ENCODE results near the gene OR10J5.
"Not testable (repeated sequence)": the region's sequence is repeated elsewhere in the genome, so short reads cannot be mapped to it uniquely, and the experiment has no call there.

OR10J5 gene

DNA sequence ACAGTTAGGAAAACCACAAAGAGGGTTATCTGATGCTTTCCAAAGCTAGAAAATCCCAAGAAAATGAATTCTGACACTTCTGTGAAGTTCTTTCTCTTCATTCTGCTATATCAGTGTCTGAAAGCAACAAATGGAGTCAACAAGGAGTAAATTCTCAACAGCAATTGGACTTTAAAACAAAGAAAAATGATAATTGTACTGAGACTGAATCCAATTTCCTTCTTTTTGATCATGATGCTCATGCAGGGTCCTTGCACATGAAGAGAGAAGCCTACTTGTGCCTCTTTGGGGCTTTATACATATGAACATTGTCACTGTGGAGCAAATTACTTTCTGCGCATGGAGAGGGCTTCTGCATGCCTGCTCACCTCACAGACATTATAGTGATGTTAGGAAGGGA lies at the start of gene OR10J5:
OR10J5 (minus strand) TSS at position 101 of the 400 bp plus-strand sequence; CDS start at position 101, 0 bp downstream.
- DNase-seq (ENCODE audit: low read depth in 2 of 2) = no peak

DNA sequence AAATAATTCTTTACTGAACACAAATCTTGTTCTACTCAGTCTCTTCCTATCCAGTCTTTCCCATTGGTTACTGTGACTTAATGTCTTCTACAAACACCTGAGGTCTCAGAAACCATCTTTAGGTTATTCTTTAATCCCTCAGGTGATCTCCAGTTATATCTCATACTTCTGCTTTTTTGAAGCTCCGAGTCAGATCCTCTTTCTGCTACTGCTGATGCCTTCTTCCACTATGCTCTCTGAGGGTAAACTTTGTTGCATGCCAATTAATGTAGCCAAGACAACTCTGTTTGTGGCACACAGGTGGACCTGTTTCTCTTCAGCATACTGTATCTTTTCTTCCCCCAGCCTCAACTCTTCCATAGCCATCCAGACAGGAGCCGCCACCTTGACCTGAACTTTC lies 48.7 kb upstream of the OR10J5 start:
- DNase-seq (ENCODE audit: low read depth in 2 of 2) = no peak

- DNase-seq (ENCODE audit: low read depth in 2 of 2) = no peak
Measured at GRCh38 chr1:159581422-159581821, 45.6 kb upstream of the OR10J5 start.

GRCh38 chr1:159580340-159580739 lies 44.5 kb upstream of the OR10J5 start:
- no peak for DNase-seq (ENCODE audit: low read depth in 2 of 2)

DNA sequence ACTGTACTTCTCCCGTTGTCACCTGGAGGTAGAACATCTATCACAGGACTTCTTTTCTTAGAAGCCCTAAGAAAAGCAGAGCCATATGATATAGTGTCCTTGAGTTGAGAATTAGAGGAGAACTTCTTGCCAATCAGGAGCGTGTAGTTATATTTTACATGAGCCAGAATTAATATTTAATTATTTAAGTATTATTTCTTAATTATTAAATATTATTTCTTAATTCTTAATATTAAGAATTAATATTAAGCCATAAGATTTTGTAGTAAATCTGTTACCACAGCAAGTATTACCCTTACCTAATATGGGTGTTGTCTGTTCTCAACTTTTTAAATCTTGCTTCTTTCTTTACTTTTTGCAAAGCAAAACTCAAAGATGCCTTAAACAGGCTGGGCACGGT lies 41.6 kb upstream of the OR10J5 start:
- DNase-seq (ENCODE audit: low read depth in 2 of 2) = no peak

GRCh38 chr1:159562680-159563079 lies 26.9 kb upstream of the OR10J5 start:
- no peak for DNase-seq (ENCODE audit: low read depth in 2 of 2)

DNA sequence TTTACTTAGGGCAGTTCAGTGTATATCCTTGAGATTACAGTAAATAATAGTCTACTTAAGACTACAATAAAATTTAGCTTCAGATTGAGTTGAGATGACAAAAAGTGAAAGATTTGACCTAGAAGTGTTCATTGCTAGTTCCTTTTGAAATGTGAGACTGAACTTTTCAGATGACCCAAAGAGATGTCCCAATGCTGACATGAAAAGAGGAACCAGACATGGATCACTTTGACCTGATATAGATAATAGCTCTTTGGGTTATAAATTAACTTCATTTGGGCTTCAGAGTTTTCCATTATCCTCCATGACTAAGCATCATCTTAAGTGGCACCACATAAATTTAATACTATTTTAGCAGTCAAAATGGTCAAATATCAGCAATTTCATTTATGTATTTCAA lies 25.7 kb upstream of the OR10J5 start:
- no peak for DNase-seq (ENCODE audit: low read depth in 2 of 2)

DNA sequence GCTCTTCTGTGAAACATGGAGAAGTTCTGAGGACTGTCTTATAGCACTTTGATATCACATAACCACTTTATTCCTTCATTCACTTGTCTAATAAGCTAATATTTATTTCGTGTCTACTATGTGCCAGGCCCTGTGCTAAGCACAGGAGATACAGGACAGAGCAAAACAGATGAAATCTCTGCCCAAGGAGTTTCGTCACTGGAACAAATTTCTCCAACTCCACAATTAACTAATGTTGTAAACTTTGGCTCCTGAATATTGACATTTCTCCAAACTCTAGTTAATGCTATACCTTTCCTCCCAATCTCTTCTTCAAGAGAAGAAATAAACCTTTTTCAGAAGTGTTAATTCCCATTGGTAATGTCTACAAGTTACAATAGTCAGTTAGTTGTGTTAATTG lies 24.8 kb upstream of the OR10J5 start:
- DNase-seq (ENCODE audit: low read depth in 2 of 2) = no peak

DNA sequence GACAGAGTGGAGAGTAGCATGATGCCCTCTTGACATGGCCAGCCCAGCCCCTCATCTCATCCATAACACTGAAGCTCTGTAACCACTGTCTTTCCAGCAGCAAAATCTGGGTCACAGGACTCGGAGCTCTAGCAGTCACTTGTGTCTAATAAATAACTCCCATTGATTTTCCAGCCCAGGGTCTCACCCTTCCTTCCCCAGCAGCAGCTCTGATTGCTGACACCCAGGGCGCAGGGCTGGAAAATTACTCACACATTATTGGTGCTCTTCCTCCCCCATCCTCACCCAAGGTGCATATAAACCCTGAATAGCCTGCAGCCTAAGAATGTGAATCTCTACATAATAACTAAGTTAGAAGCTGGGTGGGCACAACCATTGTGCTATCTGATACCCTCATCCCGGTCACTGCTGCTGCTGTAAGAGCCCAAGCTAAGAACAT lies 21.1 kb upstream of the OR10J5 start:
- DNase-seq (ENCODE audit: low read depth in 2 of 2) = no peak

- DNase-seq (ENCODE audit: low read depth in 2 of 2) = no peak
Measured at GRCh38 chr1:159554696-159555095, 18.9 kb upstream of the OR10J5 start.

GRCh38 chr1:159554261-159554660 lies 18.5 kb upstream of the OR10J5 start:
- no peak for DNase-seq (ENCODE audit: low read depth in 2 of 2)

- DNase-seq (ENCODE audit: low read depth in 2 of 2) = no peak
Measured at GRCh38 chr1:159548126-159548525, 12.3 kb upstream of the OR10J5 start.

DNA sequence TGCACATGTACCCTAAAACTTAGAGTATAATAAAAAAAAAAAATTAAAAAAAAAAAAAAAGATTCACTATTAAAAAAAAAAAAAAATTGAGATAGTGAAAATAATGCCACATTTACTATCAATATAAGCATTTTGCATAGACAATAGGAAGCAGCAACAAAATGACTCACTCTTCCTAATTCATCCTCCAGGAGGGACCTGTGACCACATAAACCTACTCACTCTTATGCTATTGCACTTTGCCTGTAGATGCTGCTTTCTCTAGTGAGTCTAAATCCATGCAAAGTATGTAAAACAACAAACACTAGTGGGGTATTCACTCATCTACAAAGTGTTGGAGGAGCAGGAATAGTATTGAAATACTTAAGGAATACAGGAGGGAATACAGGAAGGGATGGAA lies 2.9 kb downstream of the OR10J5 start:
- no peak for DNase-seq (ENCODE audit: low read depth in 2 of 2)

GRCh38 chr1:159524792-159525191 lies 11.0 kb downstream of the OR10J5 start:
- DNase-seq (ENCODE audit: low read depth in 2 of 2) = not testable (repeated sequence)

DNA sequence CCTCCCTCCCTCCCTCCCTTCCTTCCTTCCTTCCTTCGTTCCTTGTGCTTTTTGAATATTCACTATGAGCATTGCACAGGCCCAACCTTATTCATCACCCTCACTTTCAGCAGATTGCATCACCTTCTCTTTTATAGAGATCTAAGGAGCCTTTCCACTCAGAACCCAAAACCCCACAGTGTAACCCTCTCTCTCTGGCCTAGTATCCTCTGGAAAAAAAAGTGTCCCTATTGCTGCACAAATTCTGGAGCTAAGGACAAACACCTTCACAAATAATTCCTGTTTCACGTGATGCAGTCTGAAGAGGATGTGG lies 25.6 kb downstream of the OR10J5 start:
- DNase-seq (ENCODE audit: low read depth in 2 of 2) = no peak

DNA sequence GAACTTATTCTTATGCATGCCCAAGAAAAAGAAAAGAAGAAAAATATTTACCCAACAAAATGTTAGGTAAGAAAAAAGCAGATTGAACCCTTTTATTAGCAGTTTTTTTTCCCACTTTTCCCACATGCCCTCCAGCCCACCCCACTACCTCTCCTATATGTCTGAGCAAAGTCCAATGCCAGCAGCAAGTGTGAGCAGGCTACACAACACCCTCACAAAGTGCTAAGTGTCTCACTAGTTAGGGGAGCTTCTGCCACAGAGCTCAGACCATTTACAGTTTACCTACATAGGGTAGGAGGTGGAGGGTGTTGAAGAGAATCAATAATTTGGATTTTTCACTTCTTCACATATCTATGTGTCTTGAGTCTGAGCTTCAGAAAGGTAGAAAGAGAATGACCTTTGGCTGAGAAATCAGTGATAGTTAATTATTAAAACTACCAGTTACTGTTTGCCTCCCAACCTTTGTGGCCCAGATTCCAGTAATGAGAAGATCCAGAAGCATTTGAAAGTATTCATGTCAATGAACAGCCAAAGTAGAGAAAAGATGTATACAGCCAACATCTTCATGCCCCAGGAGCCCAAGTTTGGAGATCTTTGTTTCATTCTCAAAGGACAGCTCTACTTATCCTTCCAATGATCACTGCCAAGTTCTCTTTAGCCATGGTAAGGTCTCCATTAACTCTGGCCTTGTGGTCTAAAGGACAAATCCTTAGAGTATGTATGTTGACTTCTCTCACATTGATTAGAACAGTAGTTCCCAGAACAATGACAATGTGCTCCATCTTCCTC lies 26.2 kb downstream of the OR10J5 start:
- no peak for DNase-seq (ENCODE audit: low read depth in 2 of 2)

DNA sequence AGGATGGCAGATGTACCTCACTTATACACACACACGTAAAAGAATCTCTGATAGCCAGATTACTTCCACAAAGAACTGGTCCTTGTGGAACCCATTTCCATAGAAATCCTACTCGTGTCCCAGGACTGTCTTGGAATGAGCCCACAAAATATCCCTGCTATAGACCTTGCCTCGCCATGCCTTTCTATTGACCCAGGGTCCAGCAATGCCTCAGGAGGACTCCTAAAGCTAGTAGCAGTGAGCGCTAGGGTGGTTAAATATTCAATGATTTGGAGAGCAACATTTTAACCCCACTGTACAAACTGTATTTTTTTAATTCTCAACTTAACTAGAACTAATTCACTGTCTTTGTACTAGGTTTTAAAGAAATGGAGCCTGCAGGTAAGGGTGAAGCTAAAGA lies 26.9 kb downstream of the OR10J5 start:
- no peak for DNase-seq (ENCODE audit: low read depth in 2 of 2)

DNA sequence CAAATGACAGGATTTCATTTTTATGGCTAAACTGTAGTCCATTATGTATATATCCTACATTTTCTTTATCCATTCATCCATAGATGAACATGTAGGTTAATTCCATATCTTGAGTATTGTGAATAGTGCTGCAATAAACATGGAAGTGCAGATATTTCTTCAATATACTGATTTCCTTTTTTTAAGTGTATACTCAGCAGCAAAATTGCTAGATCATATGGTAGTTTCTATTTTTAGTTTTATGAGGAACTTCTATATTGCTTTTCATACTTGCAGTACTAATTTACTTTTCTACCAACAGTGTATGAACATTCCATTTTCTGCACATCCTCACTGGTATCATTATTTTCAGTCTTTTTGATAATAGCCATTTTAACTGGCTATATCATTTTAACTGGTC lies 30.1 kb downstream of the OR10J5 start:
- DNase-seq (ENCODE audit: low read depth in 2 of 2) = no peak

GRCh38 chr1:159501082-159501481 lies 34.7 kb downstream of the OR10J5 start:
- no peak for DNase-seq (ENCODE audit: low read depth in 2 of 2)

- DNase-seq (ENCODE audit: low read depth in 2 of 2) = not testable (repeated sequence)
Measured at GRCh38 chr1:159494513-159495210, 41.1 kb downstream of the OR10J5 start.

DNA sequence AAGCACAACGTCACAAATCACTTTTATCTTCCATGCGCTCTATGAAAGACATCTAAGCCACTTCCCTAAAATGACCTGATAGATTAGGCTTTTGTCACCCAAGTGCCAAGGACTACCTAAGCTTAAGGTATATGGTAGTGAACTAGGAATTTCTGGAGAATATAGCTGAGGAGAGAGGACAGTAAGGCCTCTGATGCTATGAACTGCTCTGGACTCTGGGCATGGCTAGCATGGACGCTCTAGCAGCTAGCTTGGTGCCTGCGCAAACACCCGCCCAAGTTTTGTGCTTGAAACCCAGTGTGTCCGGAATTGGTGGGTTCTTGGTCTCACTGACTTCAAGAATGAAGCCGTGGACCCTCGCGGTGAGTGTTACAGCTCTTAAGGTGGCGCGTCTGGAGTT lies 42.5 kb downstream of the OR10J5 start:
- DNase-seq (ENCODE audit: low read depth in 2 of 2) = no peak

GRCh38 chr1:159492575-159493323 lies 43.1 kb downstream of the OR10J5 start:
- DNase-seq (ENCODE audit: low read depth in 2 of 2) = no peak

Data from fibroblast of skin of left quadriceps (primary cell).